Measurements from ENCODE around the gene HIPK4.
"Not testable (repeated sequence)": the region's sequence is repeated elsewhere in the genome, so short reads cannot be mapped to it uniquely, and the experiment has no call there.

HIPK4 gene

DNA sequence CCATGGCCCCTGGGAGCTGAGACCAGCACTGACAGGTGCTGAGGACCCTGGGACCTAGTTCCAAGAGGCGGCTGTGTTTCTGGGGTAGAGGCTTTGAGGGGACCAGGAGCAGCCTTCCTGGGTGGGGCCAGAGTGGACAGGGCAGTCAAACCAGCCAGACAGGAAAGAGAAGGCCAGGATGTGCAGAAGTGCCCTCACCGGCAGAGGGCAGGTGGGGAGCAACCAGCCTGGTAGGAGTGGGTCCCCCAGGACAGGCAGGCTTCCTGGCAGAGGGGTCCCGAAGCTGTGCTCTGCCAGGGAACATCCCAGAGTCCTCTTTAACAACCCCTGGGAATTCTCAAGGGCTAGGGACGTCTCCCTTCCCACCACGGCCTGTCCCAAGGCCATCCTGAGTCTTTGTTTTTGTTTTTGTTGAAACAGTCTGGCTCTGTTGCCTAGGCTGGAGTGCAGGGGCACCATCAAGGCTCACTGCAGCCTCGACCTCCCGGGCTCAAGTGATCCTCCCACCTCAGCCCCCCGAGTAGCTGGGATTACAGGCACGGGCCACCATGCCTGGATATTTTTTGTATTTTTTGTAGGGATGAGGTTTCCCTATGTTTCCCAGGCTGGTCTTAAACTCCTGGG lies 3.0 kb upstream of the HIPK4 start:
- DNase-seq: no peak

DNA sequence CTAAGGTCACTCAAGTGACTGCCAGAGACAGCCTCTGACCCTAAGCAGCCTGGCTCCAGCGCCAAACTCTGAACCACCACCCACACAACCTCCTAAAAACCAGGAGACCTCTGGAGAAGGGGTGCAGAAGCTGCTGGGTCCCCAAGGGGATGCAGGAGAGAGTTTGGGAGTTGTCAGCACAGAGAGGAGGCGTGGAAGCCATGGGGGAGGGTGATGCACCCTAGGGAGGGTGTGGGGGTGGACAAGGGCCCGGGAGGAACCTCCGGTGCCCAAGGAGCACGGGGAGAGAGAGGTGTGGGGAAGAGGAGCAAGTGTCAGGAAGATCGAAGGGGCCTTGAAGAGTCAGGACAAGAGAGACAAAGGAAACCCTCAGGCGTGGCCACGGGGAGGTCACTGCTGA lies 2.1 kb upstream of the HIPK4 start:
- no peak for DNase-seq

DNA sequence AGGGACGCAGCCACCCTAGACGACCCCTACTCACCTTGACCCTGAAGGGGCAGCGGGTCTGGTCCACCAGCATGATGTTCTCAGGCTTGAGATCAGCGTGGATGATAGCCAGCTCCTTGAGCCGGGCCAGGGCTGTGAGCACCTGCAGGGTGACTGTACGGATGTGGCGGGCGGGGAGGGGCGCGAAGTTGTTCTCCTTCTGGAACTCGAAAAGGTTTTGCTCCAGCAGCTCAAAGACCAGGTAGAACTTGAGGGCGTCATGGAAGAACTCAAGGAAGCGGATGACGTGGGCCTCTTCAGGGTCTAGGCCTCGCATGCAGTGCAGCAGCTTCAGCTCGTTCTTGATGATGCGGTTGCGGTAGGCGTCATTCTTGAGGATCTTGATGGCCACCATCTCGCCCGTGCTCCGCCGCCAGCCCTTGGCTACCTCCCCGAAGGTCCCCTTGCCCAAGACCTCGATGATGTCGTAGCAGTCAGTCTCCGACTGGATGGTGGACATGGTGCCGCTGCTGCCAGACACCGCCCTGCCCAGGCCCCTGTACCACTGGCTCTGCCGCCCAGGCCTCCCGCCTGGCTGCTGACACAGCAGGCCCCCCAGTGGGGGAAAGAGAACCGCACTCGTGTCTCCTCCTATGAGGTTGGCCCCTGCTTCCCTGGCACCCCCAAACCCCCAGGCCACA lies 437 bp downstream of the HIPK4 start:
- DNase-seq: no peak

DNA sequence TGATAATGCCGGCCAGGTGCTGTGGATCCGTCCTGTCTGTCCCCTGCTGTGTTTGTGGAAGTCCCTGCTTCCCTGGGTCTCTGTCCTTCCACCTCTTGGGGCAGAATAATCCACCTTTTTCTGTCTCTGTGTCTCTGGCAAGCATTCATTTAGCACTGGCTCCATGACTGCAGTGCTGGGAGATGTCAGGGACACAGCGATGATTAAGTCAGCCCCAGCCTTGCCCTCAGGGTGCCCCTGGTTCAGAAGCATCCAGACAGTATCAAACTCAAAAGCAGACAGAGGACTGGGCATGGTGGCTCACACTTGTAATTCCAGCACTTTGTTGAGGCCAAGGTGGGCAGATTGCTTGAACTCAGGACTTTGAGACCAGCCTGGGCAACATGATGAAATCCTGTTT lies 1.5 kb downstream of the HIPK4 start:
- DNase-seq: no peak

DNA sequence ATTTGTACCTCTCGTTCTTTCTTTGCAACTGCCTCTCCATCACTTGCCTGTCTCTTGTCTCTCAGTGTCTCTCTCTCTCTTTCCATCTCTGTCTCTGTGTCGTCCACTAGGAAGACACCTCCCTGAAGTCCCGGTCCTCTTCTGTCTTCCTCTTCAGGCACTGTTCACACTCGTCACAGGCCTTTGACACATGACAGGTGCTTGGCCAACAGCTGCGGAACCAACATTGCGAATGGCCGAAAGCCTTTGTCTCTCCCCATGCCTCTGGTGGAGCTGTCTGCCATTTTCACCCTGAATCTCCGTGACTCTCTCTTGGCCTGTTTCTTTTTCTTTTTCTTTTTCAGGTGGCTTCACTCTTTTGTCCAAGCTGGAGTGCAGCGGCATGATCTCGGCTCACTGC lies 2.8 kb downstream of the HIPK4 start:
- DNase-seq: no peak

DNA sequence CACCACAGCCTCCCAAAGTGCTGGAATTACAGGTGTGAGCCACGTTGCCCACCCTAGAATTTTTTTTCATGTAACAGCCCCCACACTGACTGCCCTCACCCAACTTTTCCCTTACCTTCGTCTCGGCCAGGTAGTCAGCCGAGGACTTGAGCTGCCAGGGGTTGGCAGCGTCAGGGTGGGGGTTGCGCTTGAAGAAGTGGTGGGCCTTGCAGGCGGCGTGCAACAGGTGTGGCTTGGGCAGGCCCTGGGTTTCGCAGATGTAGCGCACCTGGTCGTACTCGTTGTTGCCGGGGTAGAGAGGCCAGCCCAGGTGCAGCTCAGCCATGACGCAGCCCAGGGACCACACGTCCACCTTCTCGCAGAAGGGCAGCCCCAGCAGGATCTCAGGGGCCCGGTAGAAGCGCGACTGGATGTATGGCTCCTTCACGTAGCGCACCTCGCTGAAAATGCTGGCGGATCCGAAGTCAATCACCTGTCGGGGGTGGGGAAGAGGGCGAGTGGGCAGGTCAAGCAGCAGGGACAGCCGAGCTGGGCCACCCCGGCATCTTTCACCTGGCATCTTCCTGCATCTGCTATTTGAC lies 6.2 kb downstream of the HIPK4 start:
- DNase-seq: no peak

DNA sequence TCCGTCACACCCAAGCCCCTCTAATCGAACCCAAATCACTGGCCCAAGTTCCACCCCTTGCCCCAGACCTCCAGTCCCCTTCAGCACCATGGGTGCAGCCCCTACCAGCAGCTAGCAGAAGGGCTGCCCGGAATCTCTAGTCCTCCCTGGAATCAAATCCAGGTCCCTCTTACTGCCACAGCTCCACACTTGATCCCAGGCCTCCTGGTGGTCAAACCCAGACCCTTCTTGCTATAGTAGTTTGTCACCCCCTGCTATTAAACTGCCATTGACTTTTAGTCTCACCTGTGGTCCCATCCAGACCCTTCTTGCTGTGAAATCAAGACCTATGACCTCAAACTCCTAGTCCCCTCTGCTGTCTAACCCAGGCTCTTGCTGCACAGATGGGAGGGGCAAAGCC lies 8.7 kb downstream of the HIPK4 start:
- DNase-seq: no peak

DNA sequence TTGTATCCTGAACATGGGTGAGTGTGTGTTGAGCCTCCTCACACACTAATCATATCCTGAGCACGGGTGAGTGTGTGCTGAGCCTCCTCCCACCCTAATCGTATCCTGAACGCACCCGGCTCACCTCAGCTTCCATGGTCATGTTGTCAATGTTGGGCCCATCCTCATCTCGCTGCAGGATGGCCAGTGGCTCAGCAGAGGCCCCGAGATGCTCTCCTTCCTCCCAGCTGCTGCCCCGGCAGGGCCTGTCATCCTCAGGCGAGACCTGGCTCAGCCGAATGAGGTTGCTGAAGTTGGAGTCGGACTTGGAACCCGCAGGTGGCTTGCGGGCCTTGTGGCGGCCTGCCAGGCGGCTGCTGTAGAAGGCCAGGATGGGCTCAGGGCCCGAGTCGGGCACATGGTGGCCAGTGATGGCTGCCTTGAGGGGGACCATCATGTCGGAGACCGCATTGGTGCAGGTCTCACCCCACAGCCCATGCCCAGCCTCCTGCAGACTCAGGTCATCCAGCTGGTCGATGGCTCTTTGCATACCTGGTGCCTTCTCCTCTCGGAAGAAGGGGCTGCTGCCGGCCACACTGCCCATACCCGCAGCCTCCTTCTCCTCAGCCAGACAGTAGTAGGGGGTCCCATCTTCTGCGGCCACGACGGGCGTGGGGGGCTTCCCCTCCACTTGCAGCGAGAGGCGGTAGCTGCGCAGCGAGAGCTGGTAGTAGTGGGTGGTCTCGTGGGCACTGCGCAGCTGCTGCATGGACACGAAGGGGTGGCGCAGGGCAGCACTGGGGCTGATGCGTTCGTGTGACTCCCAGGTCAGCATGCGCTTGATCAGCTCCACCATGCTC lies 9.6 kb downstream of the HIPK4 start:
- no peak for DNase-seq

DNA sequence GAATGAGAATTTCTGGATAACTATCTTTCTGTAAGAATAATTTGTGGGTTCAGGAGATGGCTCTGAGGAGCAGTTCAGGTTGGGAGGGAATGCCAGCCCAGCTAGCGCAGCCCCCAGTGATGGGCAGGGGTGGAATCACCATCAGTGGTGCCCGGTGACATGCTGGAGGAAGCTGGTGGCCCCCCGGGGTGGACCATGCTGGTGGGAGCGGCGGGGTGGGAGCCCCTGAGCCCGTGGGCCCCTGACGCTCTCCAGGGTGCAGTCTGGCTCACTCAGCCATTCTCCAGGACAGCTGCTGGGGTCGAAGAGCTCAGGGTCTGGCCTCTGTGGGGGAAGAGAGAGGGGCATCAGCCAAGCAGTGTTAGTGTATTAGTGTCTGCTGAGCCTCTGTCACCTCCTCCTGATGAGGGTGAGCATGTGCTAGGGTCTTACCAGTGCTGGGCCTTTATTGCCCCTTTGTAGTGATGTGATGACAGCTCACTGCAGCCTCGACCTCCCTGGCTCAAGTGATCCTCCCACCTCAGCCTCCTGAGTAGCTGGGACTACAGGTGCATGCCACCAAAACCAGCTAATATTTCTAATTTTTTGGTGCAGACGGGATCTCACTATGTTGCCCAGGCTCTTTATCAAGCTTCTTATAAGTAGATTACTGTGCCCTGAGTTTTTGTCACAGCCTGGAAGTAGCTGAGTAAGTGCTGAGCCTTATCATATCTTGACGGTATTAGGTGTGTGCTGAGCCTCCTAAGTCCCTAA lies 10.4 kb downstream of the HIPK4 start:
- no peak for DNase-seq

DNA sequence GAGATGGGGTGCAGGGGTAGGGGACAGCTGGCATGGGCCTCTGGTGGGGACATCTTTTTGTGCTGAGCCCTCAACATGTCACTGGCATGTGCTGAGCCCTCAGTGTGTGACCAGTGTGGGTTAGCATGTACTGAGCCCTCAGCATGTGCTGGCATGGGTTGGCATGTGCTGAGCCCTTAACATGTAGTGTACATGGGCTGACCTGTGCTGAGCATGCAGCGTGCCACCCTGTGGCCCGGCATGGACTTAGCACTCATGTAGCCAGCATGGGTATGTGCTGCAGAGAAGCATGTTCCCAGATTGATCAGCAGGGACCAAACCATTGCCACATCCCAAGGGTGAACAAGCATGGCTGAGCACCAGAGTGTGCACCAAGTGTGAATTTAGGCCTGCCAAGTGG lies 11.5 kb downstream of the HIPK4 start:
- DNase-seq: no peak

DNA sequence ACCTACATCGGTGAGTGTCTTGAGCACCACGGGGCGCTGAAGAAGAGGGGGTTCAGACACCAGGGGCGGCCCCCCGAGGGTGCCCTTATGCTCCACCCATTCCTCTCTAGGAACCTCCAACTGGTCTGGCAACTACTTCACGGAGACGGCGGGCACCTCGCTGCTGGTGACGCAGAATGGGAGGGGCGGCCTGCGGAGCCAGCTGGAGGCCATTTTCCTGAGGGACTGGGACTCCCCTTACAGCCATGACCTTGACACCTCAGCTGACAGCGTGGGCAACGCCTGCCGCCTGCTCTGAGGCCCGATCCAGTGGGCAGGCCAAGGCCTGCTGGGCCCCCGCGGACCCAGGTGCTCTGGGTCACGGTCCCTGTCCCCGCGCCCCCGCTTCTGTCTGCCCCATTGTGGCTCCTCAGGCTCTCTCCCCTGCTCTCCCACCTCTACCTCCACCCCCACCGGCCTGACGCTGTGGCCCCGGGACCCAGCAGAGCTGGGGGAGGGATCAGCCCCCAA lies 12.1 kb downstream of the HIPK4 start:
- DNase-seq: no peak

DNA sequence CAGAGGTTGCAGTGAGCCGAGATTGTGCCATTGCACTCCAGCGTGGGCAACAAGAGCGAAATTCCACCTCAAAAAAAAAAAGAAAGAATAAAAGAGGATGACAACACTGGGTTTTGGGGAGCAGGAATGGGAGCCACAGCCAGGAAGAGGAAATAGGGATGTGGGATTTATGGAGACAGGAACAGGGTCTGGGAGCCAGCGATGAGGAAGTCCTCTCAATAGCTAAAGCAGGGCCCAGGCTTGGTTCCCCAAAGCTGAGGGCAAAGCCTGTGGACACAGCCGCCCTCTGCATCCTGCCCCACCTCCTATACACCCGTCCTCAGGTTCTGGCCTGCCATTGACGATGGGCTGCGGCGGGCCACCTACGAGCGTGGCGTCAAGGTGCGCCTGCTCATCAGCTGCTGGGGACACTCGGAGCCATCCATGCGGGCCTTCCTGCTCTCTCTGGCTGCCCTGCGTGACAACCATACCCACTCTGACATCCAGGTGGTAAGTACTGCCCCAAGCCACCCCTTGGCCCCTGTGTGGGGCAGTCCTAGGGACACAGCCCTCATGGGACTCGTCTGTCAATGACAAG lies 13.6 kb downstream of the HIPK4 start:
- DNase-seq: no peak

DNA sequence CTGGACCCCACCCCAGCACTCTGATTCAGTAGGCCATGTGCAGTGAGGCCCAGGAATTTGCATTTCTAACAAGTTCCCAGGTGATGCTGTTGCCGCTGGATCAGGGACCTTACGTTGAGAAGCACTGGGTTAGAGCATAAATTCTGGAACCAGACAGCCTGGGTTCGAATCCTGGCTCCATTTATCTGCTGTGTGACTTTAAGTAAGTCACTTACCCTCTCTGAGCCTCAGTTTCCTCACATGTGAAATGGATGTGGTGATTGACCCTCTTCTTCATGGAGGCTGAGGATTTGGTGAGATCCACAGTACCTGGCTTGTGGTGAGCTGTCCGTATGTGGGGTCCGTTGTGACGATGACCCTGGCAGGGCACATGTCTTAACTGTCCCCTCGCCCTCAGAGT lies 15.9 kb downstream of the HIPK4 start:
- DNase-seq: no peak

DNA sequence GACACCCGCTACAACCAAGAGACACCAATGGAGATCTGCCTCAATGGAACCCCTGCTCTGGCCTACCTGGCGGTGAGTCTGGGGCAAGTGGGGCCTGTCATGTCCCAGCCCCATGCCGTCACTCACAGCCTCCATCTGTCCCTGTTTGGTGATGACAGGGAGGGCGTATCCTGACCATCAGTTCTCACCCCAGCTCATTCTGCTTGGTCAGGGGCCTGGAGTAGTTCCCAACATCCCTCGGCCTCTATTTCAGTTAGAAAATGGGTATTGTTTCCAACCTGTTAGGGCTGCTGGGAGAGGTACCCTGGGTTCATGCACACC lies 18.2 kb downstream of the HIPK4 start:
- DNase-seq: no peak

DNA sequence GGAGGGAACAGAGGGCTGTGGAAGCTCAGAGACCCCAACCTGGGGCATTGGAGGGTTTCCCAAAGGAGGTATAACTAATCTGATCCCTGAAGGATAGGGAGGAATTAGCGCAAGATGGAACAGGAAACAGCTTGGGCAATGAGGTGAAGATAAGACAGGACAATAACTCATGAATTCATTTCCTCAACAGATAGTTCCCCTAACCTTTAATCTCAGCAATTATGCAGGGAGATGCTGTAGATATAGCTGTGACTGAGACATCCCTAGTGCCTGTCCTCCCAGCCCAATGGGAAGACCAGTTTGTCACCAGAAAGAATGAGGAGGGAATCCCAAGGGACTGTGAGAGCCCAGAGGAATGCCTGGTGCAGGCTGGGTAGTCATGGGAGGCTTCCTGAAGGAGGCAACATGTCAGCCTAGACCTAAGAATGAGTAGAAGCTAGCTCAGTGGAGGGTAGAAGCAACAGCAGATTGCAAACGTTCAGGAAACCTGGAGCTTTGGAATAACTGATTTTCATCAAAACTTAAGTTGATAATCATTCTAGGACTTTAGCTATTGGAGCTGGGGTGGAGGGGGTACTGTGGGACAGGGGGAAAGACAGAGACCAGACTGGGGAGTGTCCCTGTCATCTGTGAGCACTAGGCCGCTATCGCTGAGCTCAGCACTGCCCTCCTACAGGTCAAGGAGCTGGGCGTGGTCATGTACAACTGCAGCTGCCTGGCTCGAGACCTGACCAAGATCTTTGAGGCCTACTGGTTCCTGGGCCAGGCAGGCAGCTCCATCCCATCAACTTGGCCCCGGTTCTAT lies 18.8 kb downstream of the HIPK4 start:
- no peak for DNase-seq

DNA sequence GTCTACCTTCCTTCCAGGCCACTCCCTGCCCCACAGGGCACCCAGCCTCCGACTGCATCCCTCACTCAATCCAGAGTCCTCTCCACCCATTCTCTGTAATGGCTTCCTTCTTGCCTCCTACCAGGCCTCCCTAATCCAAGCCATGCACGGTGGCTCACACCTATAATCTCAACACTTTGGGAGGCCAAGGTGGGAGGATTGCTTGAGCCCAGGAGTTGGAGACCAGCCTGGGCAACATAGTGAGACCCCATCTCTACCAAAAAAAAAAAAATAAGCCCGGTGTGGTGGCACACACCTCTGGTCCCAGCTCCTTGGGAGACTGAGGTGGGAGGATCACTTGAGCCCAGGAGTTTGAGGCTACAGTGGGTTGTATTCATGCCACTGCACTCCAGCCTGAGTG lies 19.7 kb downstream of the HIPK4 start:
- DNase-seq: not testable (repeated sequence)

DNA sequence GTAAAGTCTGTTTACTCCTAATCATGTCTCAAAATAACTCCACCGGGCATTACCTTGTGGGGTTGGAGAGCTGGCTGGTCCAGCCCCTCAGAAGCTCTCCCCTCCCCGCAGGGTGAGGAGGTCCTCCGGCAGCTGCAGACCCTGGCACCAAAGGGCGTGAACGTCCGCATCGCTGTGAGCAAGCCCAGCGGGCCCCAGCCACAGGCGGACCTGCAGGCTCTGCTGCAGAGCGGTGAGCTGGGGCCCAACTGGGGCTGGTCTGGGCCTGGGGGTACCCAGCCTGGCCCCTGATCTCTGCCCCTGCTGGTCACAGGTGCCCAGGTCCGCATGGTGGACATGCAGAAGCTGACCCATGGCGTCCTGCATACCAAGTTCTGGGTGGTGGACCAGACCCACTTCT lies 20.2 kb downstream of the HIPK4 start:
- no peak for DNase-seq

DNA sequence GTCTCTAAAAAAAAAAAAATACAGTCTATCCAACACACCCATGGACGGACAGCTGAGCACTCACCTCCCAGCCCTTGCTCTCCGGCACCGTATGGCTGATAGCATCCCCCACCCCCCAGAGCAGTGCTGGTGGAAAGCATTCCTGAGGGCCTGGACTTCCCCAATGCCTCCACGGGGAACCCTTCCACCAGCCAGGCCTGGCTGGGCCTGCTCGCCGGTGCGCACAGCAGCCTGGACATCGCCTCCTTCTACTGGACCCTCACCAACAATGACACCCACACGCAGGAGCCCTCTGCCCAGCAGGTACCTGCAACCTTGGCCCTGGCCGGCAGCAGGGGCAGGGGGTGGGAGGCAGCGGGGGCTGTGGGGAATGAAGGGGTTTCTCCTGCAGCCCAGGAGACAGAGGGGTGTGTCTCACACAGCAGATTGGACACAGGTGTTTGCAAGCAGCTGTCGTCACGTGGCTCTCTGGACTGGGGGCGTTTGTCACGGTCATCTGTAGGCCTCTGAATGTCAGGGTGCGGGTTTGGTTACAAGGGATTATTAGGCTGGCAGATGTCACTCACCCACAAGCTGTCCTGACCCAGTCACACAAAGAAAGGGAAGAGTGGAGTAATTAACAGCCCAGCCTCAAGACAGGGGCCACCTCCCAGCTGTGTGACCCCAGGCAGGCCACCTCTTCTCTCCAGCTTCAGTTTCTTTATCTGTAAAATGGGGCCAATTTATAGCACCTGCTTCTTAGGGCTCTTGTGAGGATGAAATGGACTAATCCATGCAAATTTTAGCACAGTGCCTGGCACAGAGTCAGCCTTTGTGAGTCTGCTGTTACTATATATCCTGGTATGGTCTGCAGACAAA lies 22.2 kb downstream of the HIPK4 start:
- DNase-seq: no peak

DNA sequence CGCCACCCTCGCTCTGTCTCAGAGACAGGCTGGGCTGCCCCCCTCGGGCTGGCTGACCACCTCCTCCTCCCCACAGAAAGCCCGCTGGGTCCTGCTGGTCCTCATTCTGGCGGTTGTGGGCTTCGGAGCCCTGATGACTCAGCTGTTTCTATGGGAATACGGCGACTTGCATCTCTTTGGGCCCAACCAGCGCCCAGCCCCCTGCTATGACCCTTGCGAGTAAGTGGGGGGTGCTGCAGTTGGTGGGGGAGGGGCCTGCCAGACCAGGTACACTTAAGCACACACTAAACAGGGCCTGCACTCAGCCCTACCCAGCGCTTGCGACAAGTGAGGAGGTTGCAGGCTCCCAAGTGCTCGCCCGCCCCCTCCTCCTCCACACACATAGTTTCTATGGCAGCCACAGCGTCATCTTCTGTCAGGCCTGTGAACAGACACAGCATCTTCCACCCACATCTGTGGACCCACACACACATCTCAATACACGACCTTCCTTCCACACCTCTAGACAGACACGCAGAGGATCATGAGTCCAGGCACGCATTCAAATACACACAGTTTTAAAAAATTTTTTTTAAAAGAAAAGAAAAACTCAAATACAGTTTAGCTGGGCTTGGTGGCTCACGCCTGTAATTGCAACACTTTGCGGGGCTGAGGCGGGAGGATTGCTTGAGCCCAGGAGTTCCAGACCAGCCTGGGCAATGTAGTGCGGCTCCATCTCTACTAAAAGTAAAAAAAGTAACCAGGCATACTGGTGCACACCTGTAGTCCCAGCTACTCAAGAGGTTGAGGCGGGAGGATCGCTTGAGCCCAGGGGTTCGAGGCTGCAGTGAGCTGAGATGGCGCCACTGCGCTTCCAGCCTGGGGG lies 23.1 kb downstream of the HIPK4 start:
- no peak for DNase-seq
